ENCODE measurements around the gene MPV17L2.
A peak's percentile ranks its signal among the peaks of the same experiment; 100 is the strongest.
"Not testable (repeated sequence)": the region's sequence is repeated elsewhere in the genome, so short reads cannot be mapped to it uniquely, and the experiment has no call there.

Gene MPV17L2

DNA sequence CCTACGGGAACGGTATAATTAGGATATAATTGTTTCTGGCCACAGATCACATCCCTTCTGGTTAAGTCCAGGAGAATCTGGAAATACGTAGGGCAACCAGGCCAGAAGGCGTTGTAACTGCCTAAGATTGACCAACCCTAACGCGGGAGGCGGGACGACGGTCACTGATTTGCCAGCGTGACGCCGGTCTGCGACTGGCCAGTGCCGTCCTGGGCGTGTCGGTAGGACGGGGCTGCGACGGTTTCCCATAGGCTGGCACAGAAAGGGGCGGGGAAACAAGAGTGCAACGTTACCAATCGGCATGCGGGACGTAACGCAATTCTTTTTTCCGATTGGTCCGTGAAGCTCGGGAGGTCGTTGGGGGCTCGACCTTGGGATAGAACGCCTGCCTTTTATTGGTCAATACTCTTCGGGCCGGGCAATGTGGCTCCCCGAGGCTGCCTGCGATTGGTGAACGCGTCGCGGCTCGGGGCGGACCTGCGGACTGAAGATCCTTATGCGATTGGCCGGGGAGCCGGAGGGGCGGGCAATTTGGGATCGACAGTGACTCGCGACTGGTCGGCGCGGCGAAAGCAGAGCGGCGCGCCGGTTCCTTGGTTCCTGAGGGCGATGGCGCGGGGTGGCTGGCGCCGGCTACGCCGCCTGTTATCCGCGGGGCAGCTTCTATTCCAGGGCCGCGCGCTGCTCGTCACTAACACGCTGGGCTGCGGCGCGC lies at the start of gene MPV17L2:
Gene MPV17L2, plus strand, starts transcription at position 546 of the 715 bp plus-strand sequence. Its CDS starts 64 bp downstream, at position 610.
- DNase-seq = peak; percentile 100

- no peak for DNase-seq
Observed at GRCh38 chr19:18143902-18144301, 49.1 kb upstream of the MPV17L2 start.

DNA sequence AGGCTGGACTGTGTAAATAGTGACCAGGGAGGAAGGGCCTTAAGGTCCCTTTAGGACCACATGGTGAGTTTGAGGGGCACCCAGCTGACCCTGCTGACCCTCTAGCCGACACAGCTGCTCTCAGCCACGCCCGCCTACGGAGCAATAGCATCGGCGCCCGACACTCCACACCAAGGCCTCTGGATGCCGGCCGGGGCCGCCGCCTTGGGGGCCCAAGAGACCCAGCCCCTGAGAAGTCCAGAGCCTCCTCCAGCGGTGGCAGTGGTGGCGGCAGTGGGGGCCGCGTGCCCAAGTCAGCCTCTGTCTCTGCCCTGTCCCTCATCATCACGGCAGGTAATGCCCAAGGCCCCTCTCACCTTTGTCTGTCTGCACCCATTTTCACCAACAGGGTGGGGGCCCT lies 48.7 kb upstream of the MPV17L2 start:
- no peak for DNase-seq

DNA sequence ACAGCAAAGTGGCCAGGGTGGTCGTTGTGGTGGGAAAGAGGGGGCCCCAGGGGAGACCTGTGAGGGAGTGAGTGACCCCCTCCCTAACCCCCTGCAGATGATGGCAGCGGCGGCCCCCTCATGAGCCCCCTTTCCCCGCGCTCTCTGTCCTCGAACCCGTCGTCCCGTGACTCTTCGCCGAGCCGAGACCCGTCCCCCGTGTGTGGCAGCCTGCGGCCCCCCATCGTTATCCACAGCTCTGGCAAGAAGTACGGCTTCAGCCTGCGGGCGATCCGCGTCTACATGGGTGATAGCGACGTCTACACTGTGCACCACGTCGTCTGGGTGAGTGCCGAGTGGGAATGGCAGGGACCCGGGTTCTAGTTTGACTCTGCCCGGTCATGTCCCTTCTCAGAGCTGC lies 48.1 kb upstream of the MPV17L2 start:
- DNase-seq = no peak

DNA sequence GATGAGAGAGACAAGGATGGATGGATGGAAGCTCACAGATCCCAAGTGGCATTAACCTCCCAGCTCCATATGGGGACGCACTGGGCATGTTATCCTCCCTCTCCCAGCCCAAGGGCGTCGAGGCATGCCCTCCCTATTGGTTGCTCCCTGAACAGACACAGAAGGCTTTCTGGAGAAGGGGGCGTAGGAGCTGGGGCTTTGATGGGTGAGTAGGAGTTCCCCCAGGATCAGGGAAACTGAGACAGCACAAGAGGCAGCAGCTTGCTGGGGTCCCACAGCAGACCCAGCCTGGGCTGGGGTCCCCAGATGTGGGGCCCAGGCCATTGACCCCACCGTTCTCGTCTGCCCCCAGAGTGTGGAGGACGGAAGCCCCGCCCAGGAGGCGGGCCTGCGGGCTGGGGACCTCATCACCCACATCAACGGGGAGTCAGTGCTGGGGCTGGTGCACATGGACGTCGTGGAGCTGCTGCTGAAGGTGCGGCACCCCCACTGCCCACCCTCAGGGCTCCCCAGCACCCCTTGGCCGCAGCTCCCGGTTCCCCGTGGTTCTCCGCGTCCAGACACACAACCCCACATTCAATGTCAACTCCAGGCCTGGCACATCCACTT lies 47.5 kb upstream of the MPV17L2 start:
- DNase-seq = no peak

- DNase-seq = no peak
Observed at GRCh38 chr19:18147396-18147795, 45.6 kb upstream of the MPV17L2 start.

DNA sequence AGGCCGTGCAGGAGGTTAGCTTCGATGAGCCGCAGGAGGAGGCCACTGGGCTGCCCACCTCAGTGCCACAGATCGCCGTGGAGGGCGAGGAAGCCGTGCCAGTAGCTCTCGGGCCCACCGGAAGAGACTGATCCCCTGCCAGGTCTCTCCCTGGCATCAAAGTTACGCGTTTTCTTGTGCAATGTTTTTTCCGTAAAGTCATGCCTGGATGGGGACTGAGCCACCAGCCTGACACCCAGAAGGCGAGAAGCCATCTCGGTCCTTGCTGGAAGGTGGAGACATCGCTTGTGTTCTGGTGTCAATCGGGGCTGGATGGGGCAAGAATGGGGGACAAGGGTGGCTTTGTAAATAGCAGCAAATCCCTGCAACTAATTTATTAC lies 43.4 kb upstream of the MPV17L2 start:
- DNase-seq = no peak

- no peak for DNase-seq
Observed at GRCh38 chr19:18150776-18151624, 42.0 kb upstream of the MPV17L2 start.

GRCh38 chr19:18152442-18152816 lies 40.6 kb upstream of the MPV17L2 start:
- DNase-seq = peak; percentile 95

DNA sequence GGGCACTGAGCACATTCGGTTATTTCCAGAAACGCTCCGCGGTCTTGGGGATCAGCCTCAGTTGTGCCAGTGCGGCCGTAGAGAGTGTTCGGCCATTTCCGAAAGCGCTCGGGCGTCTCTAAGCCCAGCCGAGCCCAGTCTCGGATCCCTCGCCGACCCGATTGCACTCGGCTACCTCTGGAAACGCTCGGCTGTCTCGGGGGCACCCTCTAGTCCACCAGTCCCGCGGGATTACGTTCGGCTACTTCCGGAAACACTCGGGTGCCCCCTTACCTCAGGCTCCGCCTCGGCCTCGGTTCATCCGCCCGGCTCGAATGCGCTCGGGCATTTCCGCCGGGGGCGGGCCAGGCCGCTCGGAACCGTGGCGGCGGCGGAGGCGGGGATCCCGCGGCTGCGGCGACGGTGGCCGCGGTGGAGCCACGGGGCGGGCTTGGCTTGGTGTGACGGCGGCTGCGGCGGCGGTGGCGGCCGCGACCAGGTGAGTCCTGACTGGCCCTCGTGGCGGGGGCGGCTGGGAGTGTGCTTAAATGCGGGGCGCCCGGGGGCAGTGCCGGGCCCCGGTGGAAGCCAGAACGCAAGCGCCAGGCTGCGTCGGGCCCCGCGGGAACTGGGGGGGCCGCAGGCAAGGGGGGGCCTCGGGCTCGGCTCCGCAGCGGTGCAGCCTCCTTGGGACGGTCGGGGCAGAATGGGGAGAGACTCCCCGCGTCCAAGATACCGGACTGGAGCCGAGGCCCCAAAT lies 40.0 kb upstream of the MPV17L2 start, which contains the start of gene PIK3R2:
Gene PIK3R2, plus strand, starts transcription at position 347 of the 739 bp plus-strand sequence. CDS start 2,717 bp downstream, outside the sequence.
- peak; percentile 98 for DNase-seq

GRCh38 chr19:18153556-18154134 lies 39.4 kb upstream of the MPV17L2 start:
- no peak for DNase-seq

DNA sequence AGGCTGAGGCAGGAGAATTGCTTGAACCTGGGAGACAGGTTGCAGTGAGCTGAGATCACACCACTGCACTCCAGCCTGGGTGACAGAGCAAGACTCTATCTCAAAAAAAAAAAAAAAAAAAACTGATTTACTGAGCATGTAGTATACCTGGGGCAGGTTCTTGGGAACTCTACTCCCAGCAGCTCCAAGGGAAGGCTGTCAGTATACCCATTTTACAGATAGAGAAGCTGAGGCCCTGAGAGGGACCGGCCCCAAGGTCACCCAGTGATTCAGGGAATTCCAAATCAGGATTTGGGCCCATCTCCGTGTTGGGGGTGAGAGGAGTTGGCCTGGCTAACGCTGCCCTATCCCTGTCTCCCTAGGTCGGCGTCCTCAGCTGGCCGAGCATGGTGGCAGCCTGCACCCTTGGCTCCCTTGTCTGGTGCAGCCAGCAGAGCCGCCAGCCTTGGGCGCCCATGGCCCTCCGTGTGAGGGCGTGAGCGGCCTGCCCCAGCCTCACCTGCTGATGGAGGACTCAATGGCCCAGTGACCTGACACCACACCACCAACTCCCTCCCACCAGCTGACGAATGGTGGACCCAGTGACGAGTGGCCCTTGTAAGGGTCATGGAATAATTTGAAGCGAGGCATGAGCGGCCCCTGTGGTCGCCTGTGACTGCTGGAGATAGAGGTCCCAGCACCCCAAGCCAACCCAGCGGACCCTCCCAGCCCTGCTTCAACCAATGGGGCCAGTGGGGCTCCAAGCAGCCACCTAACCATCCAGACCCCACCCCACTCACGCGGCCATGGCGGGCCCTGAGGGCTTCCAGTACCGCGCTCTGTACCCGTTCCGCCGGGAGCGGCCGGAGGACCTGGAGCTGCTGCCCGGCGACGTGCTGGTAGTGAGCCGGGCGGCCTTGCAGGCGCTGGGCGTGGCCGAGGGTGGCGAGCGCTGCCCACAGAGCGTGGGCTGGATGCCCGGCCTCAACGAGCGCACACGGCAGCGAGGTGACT lies 37.6 kb upstream of the MPV17L2 start:
- DNase-seq = no peak

GRCh38 chr19:18156268-18156667 lies 36.8 kb upstream of the MPV17L2 start:
- DNase-seq = no peak

DNA sequence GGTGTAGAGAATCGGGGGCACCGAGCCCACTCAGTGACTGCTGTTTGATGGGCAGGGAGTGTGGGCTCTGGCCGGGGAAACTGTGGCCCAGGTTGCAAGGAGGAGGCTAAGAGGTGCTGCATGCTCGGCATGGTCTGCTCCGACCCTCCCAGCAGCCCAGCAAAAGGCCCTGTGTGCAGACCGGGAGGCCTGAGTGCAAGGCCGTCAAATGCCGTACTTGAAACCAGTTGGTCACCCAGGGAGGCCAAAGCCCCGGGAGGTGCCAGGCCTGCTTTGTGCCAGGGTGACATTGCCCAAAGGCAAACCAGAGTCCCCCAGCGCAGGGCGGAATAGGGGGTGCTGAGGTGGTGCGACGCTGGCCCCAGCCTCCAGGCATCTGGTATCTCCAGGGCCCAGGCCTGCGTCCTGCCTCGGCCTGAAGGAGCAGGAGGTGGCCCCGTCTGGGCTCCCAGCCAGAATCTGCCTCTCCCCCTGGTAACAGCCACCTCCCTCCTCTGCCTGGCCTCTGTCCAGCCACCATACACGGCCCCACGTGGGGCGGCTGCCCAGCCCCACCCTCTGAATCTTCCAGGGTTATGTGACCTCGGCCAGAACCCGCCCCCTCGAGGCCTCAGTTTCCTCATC lies 36.1 kb upstream of the MPV17L2 start:
- peak; percentile 86 for DNase-seq

- peak; percentile 92 for DNase-seq
Observed at GRCh38 chr19:18157465-18158063, 35.5 kb upstream of the MPV17L2 start.

DNA sequence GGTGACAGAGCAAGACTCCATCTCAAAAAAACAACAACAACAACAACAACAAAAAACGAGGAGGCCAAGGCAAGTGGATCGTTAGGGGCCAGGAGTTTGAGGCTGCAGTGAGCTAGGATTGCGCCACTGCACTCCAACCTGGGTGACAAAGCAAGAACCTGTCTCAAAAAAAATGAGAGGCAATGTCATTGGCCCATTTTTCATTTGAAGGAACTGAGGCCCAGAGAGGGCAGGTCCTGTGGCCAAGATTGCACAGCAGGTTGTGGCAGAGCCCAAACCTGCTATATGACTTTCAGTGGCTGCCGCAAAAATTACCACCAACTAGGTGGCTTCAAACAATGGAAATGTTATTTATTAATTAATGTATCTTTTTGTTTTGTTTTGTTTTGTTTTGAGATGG lies 34.6 kb upstream of the MPV17L2 start:
- DNase-seq = no peak

GRCh38 chr19:18159059-18159616 lies 33.9 kb upstream of the MPV17L2 start:
- DNase-seq = not testable (repeated sequence)

DNA sequence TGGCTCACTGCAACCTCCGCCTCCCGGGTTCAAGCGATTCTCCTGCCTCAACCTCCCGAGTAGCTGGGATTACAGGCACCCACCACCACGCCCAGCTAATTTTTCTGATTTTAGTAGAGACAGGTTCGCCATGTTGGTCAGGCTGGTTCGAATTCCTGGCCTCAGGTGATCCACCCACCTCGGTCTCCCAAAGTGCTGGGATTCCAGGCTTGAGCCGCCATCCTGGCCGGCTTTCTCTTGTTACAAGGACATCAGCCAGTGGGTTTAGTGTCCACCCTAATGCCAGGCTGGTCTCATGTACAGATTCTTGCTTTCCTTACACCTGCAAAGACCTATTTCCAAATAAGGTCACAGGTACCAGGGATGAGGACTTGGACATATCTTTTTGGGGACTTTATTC lies 33.2 kb upstream of the MPV17L2 start:
- DNase-seq = no peak

- no peak for DNase-seq
Observed at GRCh38 chr19:18160493-18160970, 32.5 kb upstream of the MPV17L2 start.
